Iris pigment epithelial cell (primary cell): Measurements from ENCODE around the gene NOX4.
A peak's percentile ranks its signal among the peaks of the same experiment; 100 is the strongest.

Experiments used
- DNase-seq: peaks from one replicate; pipeline ENCODE4 v3.0.0-alpha.2; 2011; ENCODE audit warnings: low read depth

NOX4 gene

GRCh38 chr11:89490981-89491690 lies at the start of gene NOX4:
NOX4 (minus strand) TSS chr11:89491375; CDS start chr11:89491246, 129 bp downstream.
- peak; percentile 67 for DNase-seq

GRCh38 chr11:89540826-89541225 lies 49.7 kb upstream of the NOX4 start:
- no peak for DNase-seq

- no peak for DNase-seq
Measured at GRCh38 chr11:89537936-89538335, 46.8 kb upstream of the NOX4 start.

GRCh38 chr11:89536926-89537325 lies 45.8 kb upstream of the NOX4 start:
- no peak for DNase-seq

GRCh38 chr11:89535221-89535620 lies 44.0 kb upstream of the NOX4 start:
- DNase-seq: no peak

GRCh38 chr11:89529626-89530380 lies 38.6 kb upstream of the NOX4 start:
- DNase-seq: no peak

GRCh38 chr11:89521792-89522191 lies 30.6 kb upstream of the NOX4 start:
- no peak for DNase-seq

- DNase-seq: no peak
Measured at GRCh38 chr11:89521294-89521693, 30.1 kb upstream of the NOX4 start.

- DNase-seq: no peak
Measured at GRCh38 chr11:89516496-89516895, 25.3 kb upstream of the NOX4 start.

GRCh38 chr11:89508544-89508943 lies 17.4 kb upstream of the NOX4 start:
- no peak for DNase-seq

GRCh38 chr11:89504270-89504669 lies 13.1 kb upstream of the NOX4 start:
- DNase-seq: no peak

- no peak for DNase-seq
Measured at GRCh38 chr11:89503422-89503821, 12.2 kb upstream of the NOX4 start.

GRCh38 chr11:89502301-89502700 lies 11.1 kb upstream of the NOX4 start:
- DNase-seq: no peak

- DNase-seq: no peak
Measured at GRCh38 chr11:89500336-89500735, 9.2 kb upstream of the NOX4 start.

- no peak for DNase-seq
Measured at GRCh38 chr11:89498845-89499448, 7.8 kb upstream of the NOX4 start.

- DNase-seq: peak; percentile 95
Measured at GRCh38 chr11:89495951-89496350, 4.8 kb upstream of the NOX4 start.

- DNase-seq: no peak
Measured at GRCh38 chr11:89493431-89493830, 2.3 kb upstream of the NOX4 start.

GRCh38 chr11:89490602-89490980 lies 584 bp downstream of the NOX4 start:
- no peak for DNase-seq

- peak; percentile 42 for DNase-seq
Measured at GRCh38 chr11:89489930-89490329, 1.2 kb downstream of the NOX4 start.

- DNase-seq: peak; percentile 48
Measured at GRCh38 chr11:89487016-89487415, 4.2 kb downstream of the NOX4 start.

GRCh38 chr11:89484896-89485295 lies 6.3 kb downstream of the NOX4 start:
- DNase-seq: no peak

GRCh38 chr11:89477175-89477574 lies 14.0 kb downstream of the NOX4 start:
- no peak for DNase-seq

- DNase-seq: no peak
Measured at GRCh38 chr11:89463266-89463780, 27.9 kb downstream of the NOX4 start.
